MM.1S (cell line): ENCODE measurements around the gene RNF25.

ENCODE experiments used
- CTCF ChIP-seq: fragments of 300-600 bp; sonication (generic); IDR thresholded peaks from 2 replicates; pipeline ENCODE4 v1.5.1; 2016; ENCODE audit warnings: antibody characterized with exemption, low read length, mixed read lengths
- EZH2 ChIP-seq: fragments of 300-600 bp; sonication (generic); optimal IDR thresholded peaks from 2 replicates; pipeline ENCODE3; 2017; ENCODE audit warnings: low read depth, mild to moderate bottlenecking, antibody characterized with exemption, low read length, mixed read lengths
- EZH2phosphoT487 ChIP-seq: fragments of 300-600 bp; sonication (generic); IDR thresholded peaks from 2 replicates; pipeline ENCODE4 v1.6.1; 2018; ENCODE audit warnings: antibody characterized with exemption, low read length

GRCh38 chr2:218645126-218645525, 26.7 kb downstream of the RNF25 start:
- TF ChIP-seq CTCF = no peak
- TF ChIP-seq EZH2phosphoT487 = no peak
- TF ChIP-seq EZH2 = no peak
